Prostate gland (tissue), 2 donors: ENCODE results near the gene OTOG. TPM values are rescaled to one million over a fixed set of nuclear protein-coding genes. Genes with fewer than 3 reads are reported as not detected.

Experiments used
- DNase-seq: peaks from one replicate; pipeline ENCODE4 v3.0.0-alpha.2; 2019; ENCODE audit warnings: low spot score
- H3K27ac ChIP-seq, 2 donors: fragments of 200-600 bp; sonication (generic); 2 replicates each; pipeline ENCODE4 v1.5.1; 2017 to 2019
- H3K27me3 ChIP-seq: fragments of 200-600 bp; sonication (generic); replicated peaks from 2 replicates; pipeline ENCODE4 v1.5.1; 2019; ENCODE audit not compliant: insufficient read depth
- H3K36me3 ChIP-seq, 2 donors: fragments of 200-600 bp; sonication (generic); 1 replicate in 1 of 2; 2 replicates in 1 of 2; pipeline versions ENCODE4 v1.5.1 to v1.8.1; 2017 to 2019
- H3K4me1 ChIP-seq: fragments of 200-600 bp; sonication (generic); replicated peaks from 2 replicates; pipeline ENCODE4 v1.5.1; 2019
- H3K4me3 ChIP-seq, 2 donors: fragments of 200-600 bp; sonication (generic); 2 replicates each; pipeline ENCODE4 v1.5.1; 2017 to 2019
- H3K9me3 ChIP-seq: fragments of 200-600 bp; sonication (generic); 2 replicates; pipeline ENCODE4 v1.5.1; 2017
- CTCF ChIP-seq, 4 experiments: fragments of 200-600 bp in 2 of 4; fragments of 450-650 bp in 2 of 4; sonication (generic) in 2 of 4; IDR thresholded peaks; 1 replicate in 3 of 4; 2 replicates in 1 of 4; pipeline ENCODE4 v1.5.1; 2016 to 2019; ENCODE audit warnings: antibody characterized with exemption in 4 of 4, mild to moderate bottlenecking in 2 of 4, moderate library complexity in 2 of 4
- POLR2A ChIP-seq: fragments of 450-650 bp; IDR thresholded peaks from one replicate; pipeline ENCODE4 v1.6.1; 2016; ENCODE audit warnings: antibody characterized with exemption, mild to moderate bottlenecking
- POLR2AphosphoS5 ChIP-seq: sonication (generic); formaldehyde crosslinking; IDR thresholded peaks from one replicate; pipeline ENCODE4 v1.6.1; 2017; ENCODE audit warnings: antibody characterized with exemption
- WGBS: methylation state at CpG from one replicate; pipeline ENCODE4 v1.1.5; 2018; 5-methylcytosine and 5-hydroxymethylcytosine counted together
- intact Hi-C: fragments of 100-400 bp; cut with DNase I; formaldehyde crosslinking; loops from one replicate; pipeline ENCODE4 v1.14.2; 2022
- total RNA-seq, 2 donors: library from RNA; depleted of rRNA; stranded (reverse); fragments of >200 nt; gene quantifications; one replicate each; pipeline ENCODE4 v1.1.0, GENCODE V29; 2016

OTOG gene
- total RNA-seq, 2 donors from 2014 or later: 0.34 TPM; not detected in 1

- Histone ChIP-seq H3K27me3 (no peaks in the 10 kb centered on the region), H3K4me3 (no peak overlapping the region), H3K4me1 (no peaks in the 10 kb centered on the region), H3K36me3 (no peaks in the 10 kb centered on the region), H3K27ac (no peak overlapping the region), H3K9me3 (no peaks in the 10 kb centered on the region)
- no peak for DNase-seq
- TF ChIP-seq POLR2AphosphoS5: no peak
- TF ChIP-seq POLR2A: no peak
- no peak for TF ChIP-seq CTCF (IDR thresholded peaks at IDR 0.05)
- WGBS: 85% methylated on average over 2 of the region's 2 CpGs
- intact Hi-C loops: no loop called here
Measured at GRCh38 chr11:17518366-17518765, 28.7 kb upstream of the OTOG start.

DNA sequence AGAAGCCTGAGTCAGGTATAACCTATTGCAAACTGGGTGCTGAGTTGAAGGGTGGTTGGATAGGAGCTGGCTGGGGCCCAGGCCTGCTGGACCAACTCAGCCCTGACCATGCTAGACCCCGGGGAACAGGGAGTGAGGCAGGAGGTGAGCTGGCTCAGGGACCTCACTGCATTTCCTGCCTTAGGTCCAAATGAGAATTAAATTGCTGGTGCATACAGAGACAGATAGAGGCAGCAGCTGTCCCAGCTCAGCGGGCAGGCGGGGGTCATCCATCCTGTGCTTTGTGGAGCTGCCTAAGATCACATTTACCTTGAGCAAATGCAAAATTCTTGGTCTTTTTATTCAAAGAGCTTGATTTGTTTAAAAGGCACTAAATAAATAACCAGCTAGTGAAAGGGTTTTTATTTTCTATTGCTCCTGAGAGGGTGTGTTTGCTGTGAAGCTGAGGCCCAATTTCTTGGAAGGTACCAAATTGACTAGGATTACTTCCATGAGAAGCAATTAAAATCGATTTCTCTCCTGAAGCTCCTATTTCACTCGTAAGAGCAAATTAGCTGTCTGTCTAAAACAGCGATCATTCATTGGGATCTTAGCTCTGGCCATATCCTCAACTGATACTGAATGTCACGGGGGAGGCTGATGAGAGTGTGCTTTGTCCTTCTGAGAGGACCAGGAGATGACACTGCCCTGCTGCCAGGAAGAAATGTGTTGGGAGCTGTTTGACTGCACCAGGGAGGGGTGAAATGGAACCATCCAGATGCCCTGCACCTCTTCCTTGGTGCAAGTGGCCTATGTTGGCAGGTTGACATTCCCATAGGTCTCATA lies 27.8 kb upstream of the OTOG start:
- Histone ChIP-seq H3K9me3 (no peaks in the 10 kb centered on the region), H3K4me3 (no peak overlapping the region), H3K27ac (no peak overlapping the region), H3K27me3 (no peaks in the 10 kb centered on the region), H3K4me1 (no peaks in the 10 kb centered on the region), H3K36me3 (no peaks in the 10 kb centered on the region)
- TF ChIP-seq POLR2A (no peak), POLR2AphosphoS5 (no peak), CTCF (IDR thresholded peaks at IDR 0.05) (no peak)
- no peak for DNase-seq
- WGBS: 63% methylated on average over 7 of the region's 7 CpGs
- intact Hi-C loops: no loop called here

GRCh38 chr11:17521106-17521900 lies 25.8 kb upstream of the OTOG start:
- no peak for DNase-seq
- H3K4me3 ChIP-seq: no peak overlapping the region
- no peaks in the 10 kb centered on the region for H3K9me3 ChIP-seq
- no peaks in the 10 kb centered on the region for H3K27me3 ChIP-seq
- WGBS: 65% methylated on average over 11 of the region's 11 CpGs
- intact Hi-C loops: no loop called here
- H3K36me3 ChIP-seq: no peaks in the 10 kb centered on the region
- no peak overlapping the region for H3K27ac ChIP-seq
- TF ChIP-seq POLR2A (no peak), POLR2AphosphoS5 (no peak), CTCF (IDR thresholded peaks at IDR 0.05) (no peak)
- no peaks in the 10 kb centered on the region for H3K4me1 ChIP-seq

- Histone ChIP-seq H3K27ac (no peak overlapping the region), H3K4me3 (no peak overlapping the region), H3K27me3 (no peaks in the 10 kb centered on the region), H3K9me3 (no peaks in the 10 kb centered on the region), H3K4me1 (no peaks in the 10 kb centered on the region), H3K36me3 (no peaks in the 10 kb centered on the region)
- DNase-seq: no peak
- WGBS: 86% methylated on average over 17 of the region's 17 CpGs
- intact Hi-C loops: no loop called here
- no peak for TF ChIP-seq CTCF (IDR thresholded peaks at IDR 0.05)
- TF ChIP-seq POLR2AphosphoS5: no peak
- no peak for TF ChIP-seq POLR2A
Measured at GRCh38 chr11:17522655-17523054, 24.4 kb upstream of the OTOG start.
